ENCODE measurements around the gene MGST1. TPM values are rescaled to one million over a fixed set of nuclear protein-coding genes. Genes with fewer than 3 reads are reported as not detected.

The MGST1 gene
- 723 to 889 TPM (median 758 TPM) in 5 replicates for total RNA-seq (2022; extraction: Qiagen RNA extraction)

GRCh38 chr12:16347391-16348298, at the start of gene MGST1:
Gene MGST1, plus strand, starts transcription at chr12:16347645. Its CDS starts 6,608 bp downstream, at chr12:16354253.

Other genes starting within 250 kb of the MGST1 start
- not detected in 5 replicates for gene SLC15A5, start 70.0 kb upstream of the MGST1 start, total RNA-seq (2022; extraction: Qiagen RNA extraction)